Peyer's patch (tissue), 4 donors: ENCODE data around the gene MUC21.

Experiments used
- CTCF ChIP-seq, 6 experiments: fragments of 450-650 bp in 4 of 6; fragments of 200-600 bp in 2 of 6; sonication (generic) in 1 of 6; IDR thresholded peaks; one replicate each; pipeline ENCODE4 v1.5.1; 2017 to 2019; ENCODE audit warnings: antibody characterized with exemption in 6 of 6, mild to moderate bottlenecking in 3 of 6, moderate library complexity in 1 of 6
- POLR2A ChIP-seq, 2 donors: fragments of 450-650 bp; IDR thresholded peaks; one replicate each; pipeline ENCODE4 v1.5.1; 2017; ENCODE audit warnings: antibody characterized with exemption in 2 of 2, mild to moderate bottlenecking in 2 of 2, moderate library complexity in 2 of 2

GRCh38 chr6:31002471-31002870 is 19.0 kb downstream of the MUC21 start:
- TF ChIP-seq CTCF (IDR thresholded peaks at IDR 0.05) (no peak), POLR2A (IDR thresholded peaks at IDR 0.05) (no peak)
